ENCODE results near the gene BNC2.

BNC2 gene

GRCh38 chr9:16801871-16802466 is 68.5 kb downstream of the BNC2 start:
- H2AK5ac ChIP-seq (ENCODE audit: low read depth, low read length), result no peak overlapping the region
- no peak overlapping the region for H3K27ac ChIP-seq (replicated peaks; ENCODE audit: low read length)
- no peak overlapping the region for H3K14ac ChIP-seq (ENCODE audit: low read length)
- no peak overlapping the region for H2BK15ac ChIP-seq (ENCODE audit: low read length)
- H3K9me3 ChIP-seq (replicated peaks in 1 of 2; ENCODE audit: control insufficient read depth in 2 of 2, insufficient read depth in 1 of 2, low read depth in 1 of 2, low read length in 2 of 2), result no peaks in the 10 kb centered on the region
- H3K79me1 ChIP-seq (ENCODE audit: low read depth, low read length), result no peaks in the 10 kb centered on the region
- no peak overlapping the region for H3K4me2 ChIP-seq (ENCODE audit: insufficient read depth, low read length, poor library complexity, severe bottlenecking)
- no peaks in the 10 kb centered on the region for H3K4me1 ChIP-seq (ENCODE audit: control insufficient read depth in 2 of 2, insufficient read depth in 1 of 2, low read depth in 1 of 2, low read length in 2 of 2)
- H3K9ac ChIP-seq (ENCODE audit: low read depth, low read length, poor library complexity), result no peak overlapping the region
- no peaks in the 10 kb centered on the region for H3K36me3 ChIP-seq (replicated peaks in 1 of 2; ENCODE audit: control insufficient read depth in 2 of 2, insufficient read depth in 2 of 2, low read length in 2 of 2)
- H3K4me3 ChIP-seq (ENCODE audit: low read length in 2 of 2), result no peak overlapping the region
- WGBS, 2 donors (ENCODE audit: extremely low coverage in 2 of 2, insufficient read length in 2 of 2, insufficient replicate concordance in 1 of 2), result 100% methylated on average over 1 of the region's 10 CpGs; no CpG with 5 or more reads in 1 of the 2 donors
- no peak overlapping the region for H3K18ac ChIP-seq (ENCODE audit: low read length)
- H3K23ac ChIP-seq (ENCODE audit: low read depth, low read length, poor library complexity), result no peak overlapping the region
- no peak overlapping the region for H2BK5ac ChIP-seq (ENCODE audit: low read length)
- H4K91ac ChIP-seq (ENCODE audit: low read depth, low read length, poor library complexity), result no peak overlapping the region
- no peak for DNase-seq (ENCODE audit: low spot score)
- no peak overlapping the region for H2BK12ac ChIP-seq (ENCODE audit: low read length)
- H3K27me3 ChIP-seq (ENCODE audit: control insufficient read depth in 3 of 3, insufficient read depth in 3 of 3, low read depth in 1 of 3, low read length in 3 of 3), result no peaks in the 10 kb centered on the region
- H2AFZ ChIP-seq (ENCODE audit: low read length), result no peak overlapping the region
- no peak overlapping the region for H4K8ac ChIP-seq (ENCODE audit: low read depth, low read length)
- H2BK120ac ChIP-seq (ENCODE audit: low read depth, low read length), result no peak overlapping the region
- no peak overlapping the region for H3K4ac ChIP-seq (ENCODE audit: low read length)

- H3K79me1 ChIP-seq (ENCODE audit: low read depth, low read length), result no peaks in the 10 kb centered on the region
- H3K23ac ChIP-seq (ENCODE audit: low read depth, low read length, poor library complexity), result no peak overlapping the region
- no peak overlapping the region for H2BK12ac ChIP-seq (ENCODE audit: low read length)
- H2BK5ac ChIP-seq (ENCODE audit: low read length), result no peak overlapping the region
- WGBS, 2 donors (ENCODE audit: extremely low coverage in 2 of 2, insufficient read length in 2 of 2, insufficient replicate concordance in 1 of 2), result no CpG with 5 or more reads among the region's 5 CpGs
- H3K9ac ChIP-seq (ENCODE audit: low read depth, low read length, poor library complexity), result no peak overlapping the region
- H3K4me1 ChIP-seq (ENCODE audit: control insufficient read depth in 2 of 2, insufficient read depth in 1 of 2, low read depth in 1 of 2, low read length in 2 of 2), result peaks cover 0 to 4% of the 10 kb centered on the region in 2 donors
- no peak overlapping the region for H4K91ac ChIP-seq (ENCODE audit: low read depth, low read length, poor library complexity)
- H4K8ac ChIP-seq (ENCODE audit: low read depth, low read length), result no peak overlapping the region
- no peak for DNase-seq (ENCODE audit: low spot score)
- no peak overlapping the region for H3K18ac ChIP-seq (ENCODE audit: low read length)
- H3K4ac ChIP-seq (ENCODE audit: low read length), result no peak overlapping the region
- H3K4me3 ChIP-seq (ENCODE audit: low read length in 2 of 2), result no peak overlapping the region
- H3K9me3 ChIP-seq (replicated peaks in 1 of 2; ENCODE audit: control insufficient read depth in 2 of 2, insufficient read depth in 1 of 2, low read depth in 1 of 2, low read length in 2 of 2), result no peaks in the 10 kb centered on the region
- H2AK5ac ChIP-seq (ENCODE audit: low read depth, low read length), result no peak overlapping the region
- no peaks in the 10 kb centered on the region for H3K36me3 ChIP-seq (replicated peaks in 1 of 2; ENCODE audit: control insufficient read depth in 2 of 2, insufficient read depth in 2 of 2, low read length in 2 of 2)
- H3K4me2 ChIP-seq (ENCODE audit: insufficient read depth, low read length, poor library complexity, severe bottlenecking), result no peak overlapping the region
- no peak overlapping the region for H3K14ac ChIP-seq (ENCODE audit: low read length)
- no peaks in the 10 kb centered on the region for H3K27me3 ChIP-seq (ENCODE audit: control insufficient read depth in 3 of 3, insufficient read depth in 3 of 3, low read depth in 1 of 3, low read length in 3 of 3)
- no peak overlapping the region for H2BK15ac ChIP-seq (ENCODE audit: low read length)
- H2AFZ ChIP-seq (ENCODE audit: low read length), result no peak overlapping the region
- H3K27ac ChIP-seq (replicated peaks; ENCODE audit: low read length), result no peak overlapping the region
- no peak overlapping the region for H2BK120ac ChIP-seq (ENCODE audit: low read depth, low read length)
These were observed 74.1 kb downstream of the BNC2 start for GRCh38 chr9:16796304-16796825.

- H3K9me3 ChIP-seq (replicated peaks in 1 of 2; ENCODE audit: control insufficient read depth in 2 of 2, insufficient read depth in 1 of 2, low read depth in 1 of 2, low read length in 2 of 2), result no peaks in the 10 kb centered on the region
- H2AK5ac ChIP-seq (ENCODE audit: low read depth, low read length), result no peak overlapping the region
- H3K9ac ChIP-seq (ENCODE audit: low read depth, low read length, poor library complexity), result no peak overlapping the region
- WGBS, 2 donors (ENCODE audit: extremely low coverage in 2 of 2, insufficient read length in 2 of 2, insufficient replicate concordance in 1 of 2), result no CpG with 5 or more reads among the region's 9 CpGs
- no peaks in the 10 kb centered on the region for H3K27me3 ChIP-seq (ENCODE audit: control insufficient read depth in 3 of 3, insufficient read depth in 3 of 3, low read depth in 1 of 3, low read length in 3 of 3)
- H3K23ac ChIP-seq (ENCODE audit: low read depth, low read length, poor library complexity), result no peak overlapping the region
- H3K4me2 ChIP-seq (ENCODE audit: insufficient read depth, low read length, poor library complexity, severe bottlenecking), result no peak overlapping the region
- H3K4ac ChIP-seq (ENCODE audit: low read length), result no peak overlapping the region
- no peak overlapping the region for H3K14ac ChIP-seq (ENCODE audit: low read length)
- H2BK12ac ChIP-seq (ENCODE audit: low read length), result no peak overlapping the region
- H2AFZ ChIP-seq (ENCODE audit: low read length), result no peak overlapping the region
- H2BK15ac ChIP-seq (ENCODE audit: low read length), result no peak overlapping the region
- peaks cover 0 to 4% of the 10 kb centered on the region in 2 donors for H3K4me1 ChIP-seq (ENCODE audit: control insufficient read depth in 2 of 2, insufficient read depth in 1 of 2, low read depth in 1 of 2, low read length in 2 of 2)
- no peak overlapping the region for H2BK120ac ChIP-seq (ENCODE audit: low read depth, low read length)
- no peaks in the 10 kb centered on the region for H3K79me1 ChIP-seq (ENCODE audit: low read depth, low read length)
- H3K18ac ChIP-seq (ENCODE audit: low read length), result no peak overlapping the region
- H4K91ac ChIP-seq (ENCODE audit: low read depth, low read length, poor library complexity), result no peak overlapping the region
- no peak for DNase-seq (ENCODE audit: low spot score)
- no peak overlapping the region for H2BK5ac ChIP-seq (ENCODE audit: low read length)
- H3K4me3 ChIP-seq (ENCODE audit: low read length in 2 of 2), result no peak overlapping the region
- no peaks in the 10 kb centered on the region for H3K36me3 ChIP-seq (replicated peaks in 1 of 2; ENCODE audit: control insufficient read depth in 2 of 2, insufficient read depth in 2 of 2, low read length in 2 of 2)
- no peak overlapping the region for H3K27ac ChIP-seq (replicated peaks; ENCODE audit: low read length)
- no peak overlapping the region for H4K8ac ChIP-seq (ENCODE audit: low read depth, low read length)
These were observed 75.4 kb downstream of the BNC2 start for GRCh38 chr9:16794871-16795639.

GRCh38 chr9:16794103-16794502 is 76.4 kb downstream of the BNC2 start:
- no peak overlapping the region for H3K23ac ChIP-seq (ENCODE audit: low read depth, low read length, poor library complexity)
- H3K79me1 ChIP-seq (ENCODE audit: low read depth, low read length), result no peaks in the 10 kb centered on the region
- no peak overlapping the region for H3K27ac ChIP-seq (replicated peaks; ENCODE audit: low read length)
- peaks cover 0 to 4% of the 10 kb centered on the region in 2 donors for H3K4me1 ChIP-seq (ENCODE audit: control insufficient read depth in 2 of 2, insufficient read depth in 1 of 2, low read depth in 1 of 2, low read length in 2 of 2)
- H3K18ac ChIP-seq (ENCODE audit: low read length), result no peak overlapping the region
- H4K91ac ChIP-seq (ENCODE audit: low read depth, low read length, poor library complexity), result no peak overlapping the region
- H3K14ac ChIP-seq (ENCODE audit: low read length), result no peak overlapping the region
- H3K4me2 ChIP-seq (ENCODE audit: insufficient read depth, low read length, poor library complexity, severe bottlenecking), result no peak overlapping the region
- no peak overlapping the region for H2BK120ac ChIP-seq (ENCODE audit: low read depth, low read length)
- no peak overlapping the region for H2AK5ac ChIP-seq (ENCODE audit: low read depth, low read length)
- no peak overlapping the region for H2BK15ac ChIP-seq (ENCODE audit: low read length)
- H3K9ac ChIP-seq (ENCODE audit: low read depth, low read length, poor library complexity), result no peak overlapping the region
- H3K4me3 ChIP-seq (ENCODE audit: low read length in 2 of 2), result no peak overlapping the region
- H2BK12ac ChIP-seq (ENCODE audit: low read length), result no peak overlapping the region
- H3K27me3 ChIP-seq (ENCODE audit: control insufficient read depth in 3 of 3, insufficient read depth in 3 of 3, low read depth in 1 of 3, low read length in 3 of 3), result no peaks in the 10 kb centered on the region
- DNase-seq (ENCODE audit: low spot score), result no peak
- no peaks in the 10 kb centered on the region for H3K9me3 ChIP-seq (replicated peaks in 1 of 2; ENCODE audit: control insufficient read depth in 2 of 2, insufficient read depth in 1 of 2, low read depth in 1 of 2, low read length in 2 of 2)
- H3K4ac ChIP-seq (ENCODE audit: low read length), result no peak overlapping the region
- H2BK5ac ChIP-seq (ENCODE audit: low read length), result no peak overlapping the region
- H4K8ac ChIP-seq (ENCODE audit: low read depth, low read length), result no peak overlapping the region
- no peak overlapping the region for H2AFZ ChIP-seq (ENCODE audit: low read length)
- no CpG with 5 or more reads among the region's 4 CpGs for WGBS, 2 donors (ENCODE audit: extremely low coverage in 2 of 2, insufficient read length in 2 of 2, insufficient replicate concordance in 1 of 2)
- H3K36me3 ChIP-seq (replicated peaks in 1 of 2; ENCODE audit: control insufficient read depth in 2 of 2, insufficient read depth in 2 of 2, low read length in 2 of 2), result no peaks in the 10 kb centered on the region
